ENCODE measurements around the gene CTIF. TPM values are rescaled to one million over a fixed set of nuclear protein-coding genes. Genes with fewer than 3 reads are reported as not detected.

The CTIF gene
- total RNA-seq, 4 donors from 2014 or later = 14.1 to 78.2 (median 18.4) TPM

DNA sequence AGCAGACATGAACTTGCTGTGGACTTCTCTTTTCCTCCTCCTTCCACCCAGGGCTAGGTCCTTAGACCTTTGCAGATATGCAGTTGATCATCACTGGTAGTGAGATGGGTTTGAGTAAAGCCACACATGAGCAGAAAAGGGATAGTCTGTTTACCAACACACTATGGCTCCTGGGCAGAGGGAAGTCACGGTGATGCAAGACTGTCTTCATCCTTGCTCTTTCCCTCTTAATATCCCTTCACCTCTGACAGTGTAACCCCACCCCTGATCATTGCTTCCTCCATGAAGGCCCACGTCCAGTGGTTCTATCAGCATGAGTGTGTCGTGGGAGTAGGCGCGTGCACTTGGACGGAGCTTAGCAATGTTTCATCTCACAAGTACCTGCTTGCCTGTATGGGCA lies 223.2 kb downstream of the CTIF start:
- in situ Hi-C loops (cut with MboI; ENCODE audit: low pct_ligation_motif_present in 1 of 4, low pct_unique_long_range_greater_than_20kb in 1 of 4, low sequenced_read_pairs in 3 of 4) = no loop called here
- Histone ChIP-seq H3K36me3 (no peaks in the 10 kb centered on the region), H3K27ac (peak overlapping the region in 3 of 4 donors; percentile 42 to 69 (median 51)), H3K4me1 (peaks cover 5 to 30% (median 13%) of the 10 kb centered on the region in 4 donors), H3K9me3 (no peaks in the 10 kb centered on the region), H3K4me3 (no peak overlapping the region), H3K27me3 (no peaks in the 10 kb centered on the region)
- 82% methylated on average over 6 of the region's 6 CpGs; no CpG with 5 or more reads in 1 of the 2 donors for WGBS, 2 donors (ENCODE audit: low coverage in 1 of 2)
- TF ChIP-seq, protein P1, sequence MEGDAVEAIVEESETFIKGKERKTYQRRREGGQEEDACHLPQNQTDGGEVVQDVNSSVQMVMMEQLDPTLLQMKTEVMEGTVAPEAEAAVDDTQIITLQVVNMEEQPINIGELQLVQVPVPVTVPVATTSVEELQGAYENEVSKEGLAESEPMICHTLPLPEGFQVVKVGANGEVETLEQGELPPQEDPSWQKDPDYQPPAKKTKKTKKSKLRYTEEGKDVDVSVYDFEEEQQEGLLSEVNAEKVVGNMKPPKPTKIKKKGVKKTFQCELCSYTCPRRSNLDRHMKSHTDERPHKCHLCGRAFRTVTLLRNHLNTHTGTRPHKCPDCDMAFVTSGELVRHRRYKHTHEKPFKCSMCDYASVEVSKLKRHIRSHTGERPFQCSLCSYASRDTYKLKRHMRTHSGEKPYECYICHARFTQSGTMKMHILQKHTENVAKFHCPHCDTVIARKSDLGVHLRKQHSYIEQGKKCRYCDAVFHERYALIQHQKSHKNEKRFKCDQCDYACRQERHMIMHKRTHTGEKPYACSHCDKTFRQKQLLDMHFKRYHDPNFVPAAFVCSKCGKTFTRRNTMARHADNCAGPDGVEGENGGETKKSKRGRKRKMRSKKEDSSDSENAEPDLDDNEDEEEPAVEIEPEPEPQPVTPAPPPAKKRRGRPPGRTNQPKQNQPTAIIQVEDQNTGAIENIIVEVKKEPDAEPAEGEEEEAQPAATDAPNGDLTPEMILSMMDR (IDR thresholded peaks at IDR 0.05) = no peak
- no peak for TF ChIP-seq POLR2A (IDR thresholded peaks at IDR 0.05)
- no peak for TF ChIP-seq POLR2AphosphoS5 (IDR thresholded peaks at IDR 0.05)
- TF ChIP-seq EP300 (IDR thresholded peaks at IDR 0.05; ENCODE audit: low read depth) = no peak
- no peak for DNase-seq
- intact Hi-C loops (cut with DNase I; ENCODE audit: low total_unique reads) = no loop called here

DNA sequence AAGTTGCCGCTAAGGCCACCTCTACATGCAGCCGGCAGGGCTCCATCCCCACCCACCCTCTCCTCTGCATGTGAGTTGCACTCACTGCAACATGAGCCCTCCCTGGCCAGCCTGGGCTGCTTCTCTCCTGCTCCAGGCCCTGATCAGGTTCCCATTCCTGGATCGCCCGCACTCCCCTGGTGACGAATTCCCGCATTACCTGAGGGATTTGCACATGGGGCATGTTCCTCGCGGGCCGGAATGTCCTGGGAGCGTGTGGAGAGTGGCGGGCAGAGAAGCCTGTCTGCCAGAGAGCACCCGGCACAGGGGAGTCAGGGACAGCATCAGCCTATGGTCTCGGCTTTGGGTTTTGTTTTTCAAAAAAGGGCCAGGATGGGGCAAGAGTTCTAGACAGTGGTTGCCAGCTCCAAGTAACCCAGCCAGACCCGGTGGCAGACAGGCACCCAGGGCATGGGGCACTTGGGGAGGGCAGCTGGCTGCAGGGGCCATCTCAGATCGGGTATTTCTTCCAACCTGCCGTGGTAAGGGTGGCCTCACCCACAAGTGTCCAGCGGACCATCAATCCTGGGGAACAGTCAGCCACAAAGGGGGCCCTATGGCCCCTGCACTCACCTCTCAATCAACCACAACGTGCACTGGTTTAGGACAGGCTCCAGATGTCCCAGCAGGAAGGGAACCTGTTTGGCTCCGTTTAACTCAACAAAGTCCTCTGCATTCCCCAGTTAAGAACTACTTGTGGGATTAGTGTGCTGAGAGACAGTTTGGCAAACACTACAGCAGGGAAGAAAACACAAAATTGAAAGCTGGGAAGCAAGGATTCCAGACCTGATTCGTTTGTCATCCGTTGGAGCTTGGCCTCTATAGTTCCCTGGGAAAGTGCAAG lies 224.2 kb downstream of the CTIF start:
- H3K4me3 ChIP-seq = no peak overlapping the region
- 90% methylated on average over 21 of the region's 21 CpGs; no CpG with 5 or more reads in 1 of the 2 donors for WGBS, 2 donors (ENCODE audit: low coverage in 1 of 2)
- DNase-seq = no peak
- H3K9me3 ChIP-seq = no peaks in the 10 kb centered on the region
- in situ Hi-C loops (cut with MboI; ENCODE audit: low pct_ligation_motif_present in 1 of 4, low pct_unique_long_range_greater_than_20kb in 1 of 4, low sequenced_read_pairs in 3 of 4) = no loop called here
- intact Hi-C loops (cut with DNase I; ENCODE audit: low total_unique reads) = no loop called here
- no peaks in the 10 kb centered on the region for H3K36me3 ChIP-seq
- H3K4me1 ChIP-seq = peaks cover 5 to 30% (median 13%) of the 10 kb centered on the region in 4 donors
- no peak overlapping the region for H3K27ac ChIP-seq
- TF ChIP-seq POLR2A (IDR thresholded peaks at IDR 0.05) (no peak), EP300 (IDR thresholded peaks at IDR 0.05; ENCODE audit: low read depth) (no peak), POLR2AphosphoS5 (IDR thresholded peaks at IDR 0.05) (no peak)
- TF ChIP-seq, protein P1 (IDR thresholded peaks at IDR 0.05) = no peak
- H3K27me3 ChIP-seq = no peaks in the 10 kb centered on the region

DNA sequence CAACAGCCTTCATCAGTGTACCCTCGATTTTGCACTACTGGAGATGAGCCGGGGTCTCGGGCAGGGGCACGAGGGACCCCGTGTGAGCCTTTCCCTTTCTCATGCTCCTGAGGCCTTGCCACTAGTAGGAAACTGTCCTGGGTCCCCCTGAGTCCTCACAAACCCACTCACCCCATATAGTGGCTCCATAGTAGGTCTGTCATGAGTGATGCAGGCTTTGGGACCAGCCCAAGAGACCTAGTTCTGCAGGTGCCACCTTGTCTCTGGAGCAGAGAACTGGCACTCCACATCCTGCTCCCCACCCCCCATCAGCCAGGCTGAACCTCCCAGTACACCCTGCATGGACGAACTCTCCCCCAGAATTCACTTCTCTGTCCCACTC lies 224.9 kb downstream of the CTIF start:
- no peak overlapping the region for H3K4me3 ChIP-seq
- H3K36me3 ChIP-seq = no peaks in the 10 kb centered on the region
- in situ Hi-C loops (cut with MboI; ENCODE audit: low pct_ligation_motif_present in 1 of 4, low pct_unique_long_range_greater_than_20kb in 1 of 4, low sequenced_read_pairs in 3 of 4) (no loop called here), intact Hi-C loops (cut with DNase I; ENCODE audit: low total_unique reads) (no loop called here)
- no peak for DNase-seq
- H3K27ac ChIP-seq = no peak overlapping the region
- H3K4me1 ChIP-seq = peaks cover 5 to 30% (median 13%) of the 10 kb centered on the region in 4 donors
- H3K9me3 ChIP-seq = no peaks in the 10 kb centered on the region
- TF ChIP-seq EP300 (IDR thresholded peaks at IDR 0.05; ENCODE audit: low read depth) (no peak), POLR2AphosphoS5 (IDR thresholded peaks at IDR 0.05) (no peak), POLR2A (IDR thresholded peaks at IDR 0.05) (no peak)
- TF ChIP-seq, protein P1 (IDR thresholded peaks at IDR 0.05) = no peak
- no peaks in the 10 kb centered on the region for H3K27me3 ChIP-seq
- WGBS, 2 donors (ENCODE audit: low coverage in 1 of 2) = 89% methylated on average over 6 of the region's 6 CpGs; no CpG with 5 or more reads in 1 of the 2 donors

DNA sequence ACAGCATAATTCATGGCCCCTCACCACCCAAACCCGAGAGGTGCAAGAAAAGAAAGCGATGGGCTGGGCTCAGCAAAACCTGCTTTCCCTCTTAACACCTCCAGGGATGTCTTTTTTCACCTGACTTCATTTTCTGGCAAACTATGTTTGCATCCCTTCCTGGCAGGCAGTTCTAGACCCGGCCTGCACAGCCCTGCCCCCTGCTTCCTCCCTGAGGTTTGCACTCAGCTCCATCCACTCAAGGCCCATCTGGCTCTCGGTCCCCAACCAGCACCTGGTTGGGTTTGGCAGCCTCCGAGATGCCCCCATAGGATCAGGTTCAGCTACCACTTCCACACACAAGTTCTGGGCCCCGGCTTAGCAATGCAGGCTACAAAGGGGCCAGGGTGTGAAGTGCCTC lies 226.2 kb downstream of the CTIF start:
- intact Hi-C loops (cut with DNase I; ENCODE audit: low total_unique reads) = no loop called here
- no peaks in the 10 kb centered on the region for H3K9me3 ChIP-seq
- WGBS, 2 donors (ENCODE audit: low coverage in 1 of 2) = 83% methylated on average over 6 of the region's 6 CpGs; no CpG with 5 or more reads in 1 of the 2 donors
- H3K4me3 ChIP-seq = no peak overlapping the region
- no peaks in the 10 kb centered on the region for H3K36me3 ChIP-seq
- H3K4me1 ChIP-seq = peaks cover 5 to 30% (median 13%) of the 10 kb centered on the region in 4 donors
- in situ Hi-C loops (cut with MboI; ENCODE audit: low pct_ligation_motif_present in 1 of 4, low pct_unique_long_range_greater_than_20kb in 1 of 4, low sequenced_read_pairs in 3 of 4) = no loop called here
- no peak for DNase-seq
- no peaks in the 10 kb centered on the region for H3K27me3 ChIP-seq
- TF ChIP-seq POLR2AphosphoS5 (IDR thresholded peaks at IDR 0.05) = no peak
- TF ChIP-seq POLR2A (IDR thresholded peaks at IDR 0.05) = no peak
- TF ChIP-seq, protein P1 (IDR thresholded peaks at IDR 0.05) = no peak
- TF ChIP-seq EP300 (IDR thresholded peaks at IDR 0.05; ENCODE audit: low read depth) = no peak
- H3K27ac ChIP-seq = no peak overlapping the region

Measured in transverse colon (tissue), 4 donors.